ELF-1 (cell line): Measurements from ENCODE around the gene HIVEP3.

Experiments used
- DNase-seq: peaks from one replicate; pipeline ENCODE4 v3.0.0-alpha.2; 2016; ENCODE audit warnings: low read depth, low spot score

Gene HIVEP3

GRCh38 chr1:41874151-41874719, 44.5 kb downstream of the HIVEP3 start:
- DNase-seq = no peak

- no peak for DNase-seq
These were observed 46.6 kb downstream of the HIVEP3 start for GRCh38 chr1:41872074-41872473.

GRCh38 chr1:41870076-41870562, 48.6 kb downstream of the HIVEP3 start:
- no peak for DNase-seq

- DNase-seq = no peak
These were observed 50.3 kb downstream of the HIVEP3 start for GRCh38 chr1:41868241-41868998.

GRCh38 chr1:41866285-41866684, 52.4 kb downstream of the HIVEP3 start:
- DNase-seq = no peak

- peak; percentile 37 for DNase-seq
These were observed 54.2 kb downstream of the HIVEP3 start for GRCh38 chr1:41864471-41865040.

GRCh38 chr1:41863718-41864117, 55.0 kb downstream of the HIVEP3 start:
- DNase-seq = no peak

- DNase-seq = no peak
These were observed 56.1 kb downstream of the HIVEP3 start for GRCh38 chr1:41862384-41863221.

- no peak for DNase-seq
These were observed 57.0 kb downstream of the HIVEP3 start for GRCh38 chr1:41861535-41862383.

- DNase-seq = no peak
These were observed 58.0 kb downstream of the HIVEP3 start for GRCh38 chr1:41860771-41861170.

GRCh38 chr1:41860214-41860613, 58.5 kb downstream of the HIVEP3 start:
- DNase-seq = no peak

- no peak for DNase-seq
These were observed 59.0 kb downstream of the HIVEP3 start for GRCh38 chr1:41859686-41860085.

- no peak for DNase-seq
These were observed 61.8 kb downstream of the HIVEP3 start for GRCh38 chr1:41856944-41857285.

- DNase-seq = no peak
These were observed 62.4 kb downstream of the HIVEP3 start for GRCh38 chr1:41856151-41856943.

GRCh38 chr1:41855713-41856112, 63.0 kb downstream of the HIVEP3 start:
- no peak for DNase-seq

- DNase-seq = no peak
These were observed 64.8 kb downstream of the HIVEP3 start for GRCh38 chr1:41853907-41854306.

- DNase-seq = no peak
These were observed 66.6 kb downstream of the HIVEP3 start for GRCh38 chr1:41852091-41852490.

- DNase-seq = peak; percentile 51
These were observed 67.1 kb downstream of the HIVEP3 start for GRCh38 chr1:41851589-41851988.

- no peak for DNase-seq
These were observed 68.7 kb downstream of the HIVEP3 start for GRCh38 chr1:41850029-41850428.

GRCh38 chr1:41849211-41849759, 69.4 kb downstream of the HIVEP3 start:
- DNase-seq = no peak
